Stimulated activated CD4-positive, alpha-beta T cell treated with anti-CD3 and anti-CD28 coated beads, Interleukin-2, amount 100 ng/mL, for 48 hours (primary cell): Measurements from ENCODE around the gene SSMEM1.

Experiments used
- DNase-seq, 2 donors: peaks; one replicate each; pipeline ENCODE4 v3.0.0-alpha.2; 2020

The SSMEM1 gene

GRCh38 chr7:130256704-130257103, 49.0 kb downstream of the SSMEM1 start:
- no peak for DNase-seq

DNA sequence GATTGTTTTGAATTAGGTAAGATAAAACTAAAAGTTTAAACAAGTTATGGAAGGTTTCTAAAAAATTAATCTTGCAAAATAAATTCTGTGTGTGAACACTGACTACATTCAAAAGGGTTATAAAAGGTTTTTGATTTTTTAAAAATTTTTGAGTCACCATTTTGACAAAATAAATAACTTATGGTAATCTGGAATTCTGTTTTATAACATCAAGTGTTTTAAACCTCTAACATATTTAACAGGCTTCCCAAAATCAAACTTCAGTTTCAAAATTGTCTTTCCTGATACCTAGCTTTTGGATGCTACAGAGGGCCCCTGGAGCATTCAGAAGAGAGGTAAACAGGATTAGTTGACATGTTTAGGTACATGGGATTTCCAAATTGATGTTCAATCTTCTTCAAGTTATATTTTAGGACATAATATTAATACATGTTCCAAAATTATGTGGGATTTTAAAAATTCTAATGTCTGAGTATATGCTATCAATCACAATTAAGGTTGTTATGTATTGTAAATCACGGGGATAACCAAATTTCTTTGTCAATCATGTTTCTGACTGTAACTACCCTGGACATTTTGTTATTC, 50.9 kb downstream of the SSMEM1 start:
- DNase-seq, result no peak

- no peak for DNase-seq
Measured at GRCh38 chr7:130262448-130262847, 54.8 kb downstream of the SSMEM1 start.

DNA sequence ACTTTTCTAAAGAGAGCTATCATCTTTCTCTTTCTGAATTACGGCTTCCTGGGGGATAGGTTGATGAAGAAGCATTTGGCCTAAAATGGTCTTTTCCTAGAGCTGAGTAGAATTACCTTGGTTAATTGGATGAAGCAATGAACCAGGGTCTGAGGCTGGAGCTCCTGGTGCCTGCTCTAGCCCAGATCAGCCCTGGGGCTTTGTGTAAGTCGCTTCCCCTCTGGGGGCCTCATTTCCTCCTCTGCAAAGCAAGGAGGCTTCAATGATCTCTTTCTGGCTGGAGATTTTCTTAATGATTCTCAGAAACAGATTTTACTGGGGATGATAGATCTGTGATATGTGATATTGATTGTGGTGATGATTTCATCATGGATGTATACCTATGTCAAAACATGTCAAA, 55.5 kb downstream of the SSMEM1 start:
- no peak for DNase-seq
